Panc1 (cell line): ENCODE measurements around the gene WFIKKN2. TPM values are rescaled to one million over a fixed set of nuclear protein-coding genes. Genes with fewer than 3 reads are reported as not detected.
"Not testable (repeated sequence)": the region's sequence is repeated elsewhere in the genome, so short reads cannot be mapped to it uniquely, and the experiment has no call there.

Experiments
- ATAC-seq: fragments of 200-7000 bp; cut with Tn5 transposase; 2 replicates; pipeline ENCODE4 v1.9.1; 2020; ENCODE audit warnings: mild to moderate bottlenecking, moderate library complexity
- BruUV-seq: library from RNA; stranded (reverse); fragments of 400-500 nt; replicated peaks from 2 replicates; lab custom pipeline; 2021; lab: Mats Ljungman, UMichigan
- CTCF ChIA-PET: fragments of 300-600 bp; sonication (Branson Sonifier 250); formaldehyde crosslinking; loops from one replicate; lab custom pipeline; 2022; ENCODE audit warnings: antibody characterized with exemption; lab: Charles Lee
- POLR2A ChIA-PET: fragments of 300-600 bp; sonication (Branson Sonifier 250); formaldehyde crosslinking; loops from one replicate; lab custom pipeline; 2022; ENCODE audit warnings: antibody characterized with exemption; lab: Charles Lee
- DNase-seq: peaks from one replicate; pipeline ENCODE4 v3.0.0-alpha.2; 2010; ENCODE audit warnings: low read depth, low spot score
- H3K27ac ChIP-seq: 2 replicates; pipeline ENCODE4 v1.5.1; 2011; ENCODE audit warnings: mild to moderate bottlenecking, low read length, inconsistent platforms
- H3K27me3 ChIP-seq: fragments of 200-500 bp; sonication (Bioruptor generic); 2 replicates; pipeline ENCODE4 v1.6.0; 2014; ENCODE audit warnings: low read length, inconsistent platforms; ENCODE audit not compliant: control insufficient read depth, insufficient read depth
- H3K36me3 ChIP-seq: fragments of 200-500 bp; sonication (Bioruptor generic); 2 replicates; pipeline ENCODE4 v1.5.1; 2014; ENCODE audit warnings: inconsistent platforms, mild to moderate bottlenecking, low read length, moderate library complexity; ENCODE audit not compliant: control insufficient read depth, insufficient read depth
- H3K4me1 ChIP-seq: 2 replicates; pipeline ENCODE4 v1.5.1; 2011; ENCODE audit warnings: inconsistent platforms, mild to moderate bottlenecking, low read length, moderate library complexity; ENCODE audit not compliant: control insufficient read depth, insufficient read depth
- H3K4me3 ChIP-seq, 2 experiments: 2 replicates each; pipeline ENCODE4 v1.5.1; 2011 to 2012; ENCODE audit warnings: low read depth in 2 of 2, low read length in 2 of 2, mild to moderate bottlenecking in 2 of 2, inconsistent platforms in 1 of 2, moderate library complexity in 1 of 2
- H3K9me3 ChIP-seq: fragments of 200-500 bp; sonication (Bioruptor generic); 2 replicates; pipeline ENCODE4 v1.5.1; 2014; ENCODE audit warnings: low read depth, mild to moderate bottlenecking, inconsistent platforms, low read length, moderate library complexity; ENCODE audit not compliant: control insufficient read depth, insufficient read depth
- CTCF ChIP-seq: fragments of 450-650 bp; IDR thresholded peaks from 2 replicates; pipeline ENCODE4 v1.5.1; 2017; ENCODE audit warnings: mild to moderate bottlenecking
- POLR2AphosphoS5 ChIP-seq: IDR thresholded peaks from 2 replicates; pipeline ENCODE4 v1.6.1; 2012; ENCODE audit warnings: mild to moderate bottlenecking, low read depth, low read length, moderate library complexity
- REST ChIP-seq, 2 experiments: IDR thresholded peaks; 2 replicates each; pipeline ENCODE4 v1.6.1; 2011 to 2012; ENCODE audit warnings: low read depth in 2 of 2, control low read depth in 1 of 2, low read length in 1 of 2, mild to moderate bottlenecking in 1 of 2, moderate library complexity in 1 of 2; ENCODE audit not compliant: insufficient read depth in 1 of 2
- SIN3A ChIP-seq: IDR thresholded peaks from 2 replicates; pipeline ENCODE4 v1.6.1; 2012; ENCODE audit warnings: low read depth, mild to moderate bottlenecking, low read length, moderate library complexity, borderline replicate concordance; ENCODE audit not compliant: insufficient read depth
- TCF7L2 ChIP-seq: IDR thresholded peaks from 2 replicates; pipeline ENCODE4 v1.6.1; 2011; ENCODE audit warnings: mild to moderate bottlenecking, low read depth, low read length, inconsistent platforms
- in situ Hi-C: cut with HindIII; loops from 2 replicates; pipeline ENCODE4 v1.10.0; 2016; ENCODE audit warnings: low sequenced_read_pairs, low pct_unique_long_range_greater_than_20kb
- intact Hi-C: fragments of 100-400 bp; cut with micrococcal nuclease; formaldehyde crosslinking; loops from one replicate; pipeline ENCODE4 v1.10.0; 2022; ENCODE audit not compliant: unreplicated experiment
- total RNA-seq: library from RNA; stranded (reverse); gene quantifications from one replicate; pipeline ENCODE4 v1.2.1, GENCODE V29; 2021; ENCODE audit not compliant: unreplicated experiment

WFIKKN2 gene
- total RNA-seq, 1 experiment from 2014 or later, result 0.05 TPM

- H3K27me3 ChIP-seq, H3K4me1 ChIP-seq, H3K36me3 ChIP-seq, DNase-seq, intact Hi-C loops, POLR2A ChIA-PET, H3K27ac ChIP-seq, BruUV-seq, in situ Hi-C loops, ATAC-seq, H3K9me3 ChIP-seq, CTCF ChIA-PET, H3K4me3 ChIP-seq: not testable (repeated sequence)
Observed at GRCh38 chr17:50804749-50805475, 30.5 kb upstream of the WFIKKN2 start.

- no peak for TF ChIP-seq TCF7L2
- TF ChIP-seq POLR2AphosphoS5, result no peak
- TF ChIP-seq REST (IDR thresholded peaks at IDR 0.05; ENCODE audit: insufficient read depth in 1 of 2, low read depth in 2 of 2, low read length in 1 of 2), result no peak
- TF ChIP-seq SIN3A, result no peak
- no peak for TF ChIP-seq CTCF
- BruUV-seq, result no TSS peak
- CTCF ChIA-PET, result interaction anchor here (0.9 kb wide), 1 partner anchor 50 kb away, joined by 3 read pairs; no protein-coding TSS in a partner anchor
- no peaks in the 10 kb centered on the region for H3K36me3 ChIP-seq
- no peak overlapping the region for H3K27ac ChIP-seq
- H3K9me3 ChIP-seq, result no peaks in the 10 kb centered on the region
- in situ Hi-C loops, result no loop called here
- POLR2A ChIA-PET, result interaction anchor here (0.6 kb wide), 1 partner anchor 148 kb away, joined by 11 read pairs; no protein-coding TSS in a partner anchor
- H3K4me1 ChIP-seq, result peaks cover 4% of the 10 kb centered on the region; the same call in 1 of the 2 replicates
- DNase-seq (no peak), ATAC-seq (no peak)
- no peaks in the 10 kb centered on the region for H3K27me3 ChIP-seq
- no peak overlapping the region for H3K4me3 ChIP-seq
- intact Hi-C loops, result no loop called here
Observed at GRCh38 chr17:50805486-50805885, 29.9 kb upstream of the WFIKKN2 start.

GRCh38 chr17:50806141-50806643, 29.2 kb upstream of the WFIKKN2 start:
- no TSS peak for BruUV-seq
- DNase-seq, result no peak
- CTCF ChIA-PET, result interaction anchor here (0.9 kb wide), 1 partner anchor 50 kb away, joined by 3 read pairs; no protein-coding TSS in a partner anchor
- Histone ChIP-seq H3K4me3 (no peak overlapping the region), H3K27me3 (no peaks in the 10 kb centered on the region), H3K4me1 (peaks cover 4% of the 10 kb centered on the region; the same call in 1 of the 2 replicates), H3K36me3 (no peaks in the 10 kb centered on the region), H3K9me3 (no peaks in the 10 kb centered on the region), H3K27ac (no peak overlapping the region)
- POLR2A ChIA-PET, result interaction anchor here (0.6 kb wide), 1 partner anchor 147 kb away, joined by 11 read pairs; no protein-coding TSS in a partner anchor
- ATAC-seq, result no peak
- no peak for TF ChIP-seq SIN3A
- TF ChIP-seq CTCF, result no peak
- TF ChIP-seq REST (IDR thresholded peaks at IDR 0.05; ENCODE audit: insufficient read depth in 1 of 2, low read depth in 2 of 2, low read length in 1 of 2), result no peak
- no peak for TF ChIP-seq POLR2AphosphoS5
- TF ChIP-seq TCF7L2, result no peak
- in situ Hi-C loops, result no loop called here
- intact Hi-C loops, result no loop called here
